Measurements from ENCODE around the gene CDK5RAP3. TPM values are rescaled to one million over a fixed set of nuclear protein-coding genes. Genes with fewer than 3 reads are reported as not detected.
"Not testable (repeated sequence)": the region's sequence is repeated elsewhere in the genome, so short reads cannot be mapped to it uniquely, and the experiment has no call there.

CDK5RAP3 gene
- total RNA-seq, 2 experiments from 2014 or later = 212 to 213 TPM

DNA sequence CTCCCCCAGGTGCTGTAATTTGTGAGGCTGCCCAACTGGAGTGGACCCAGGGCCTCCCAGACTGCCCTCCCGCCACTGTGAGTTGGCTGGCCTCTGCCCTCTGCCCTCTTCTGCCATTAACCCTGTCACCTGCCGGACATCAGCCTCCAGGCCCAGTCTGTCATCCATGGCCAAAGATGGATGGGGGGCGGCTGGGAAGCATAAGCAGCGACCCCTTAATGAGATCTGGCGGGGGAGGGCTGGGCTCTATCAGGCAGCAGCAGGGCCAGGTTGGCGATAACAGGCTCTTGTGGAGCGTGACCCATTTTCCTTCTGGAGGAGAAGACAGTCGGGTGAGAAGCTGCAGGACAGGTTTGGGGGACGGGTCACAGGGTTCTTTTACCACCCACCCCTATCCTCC is 25.3 kb downstream of the CDK5RAP3 start:
- Mint-ChIP-seq H3K4me3 (no peak overlapping the region), H3K27me3 (peaks cover 5% of the 10 kb centered on the region), H3K36me3 (ENCODE audit: low read depth) (no peaks in the 10 kb centered on the region), H3K9me3 (no peaks in the 10 kb centered on the region), H3K4me1 (no peaks in the 10 kb centered on the region), H3K27ac (no peak overlapping the region)
- CTCF ChIA-PET = interaction anchor here (1.3 to 1.4 kb wide), 2 partner anchors 16 to 20 kb away, joined by 3 to 4 read pairs; no protein-coding TSS in a partner anchor
- POLR2A ChIA-PET = no interaction called here
- DNase-seq = no peak

DNA sequence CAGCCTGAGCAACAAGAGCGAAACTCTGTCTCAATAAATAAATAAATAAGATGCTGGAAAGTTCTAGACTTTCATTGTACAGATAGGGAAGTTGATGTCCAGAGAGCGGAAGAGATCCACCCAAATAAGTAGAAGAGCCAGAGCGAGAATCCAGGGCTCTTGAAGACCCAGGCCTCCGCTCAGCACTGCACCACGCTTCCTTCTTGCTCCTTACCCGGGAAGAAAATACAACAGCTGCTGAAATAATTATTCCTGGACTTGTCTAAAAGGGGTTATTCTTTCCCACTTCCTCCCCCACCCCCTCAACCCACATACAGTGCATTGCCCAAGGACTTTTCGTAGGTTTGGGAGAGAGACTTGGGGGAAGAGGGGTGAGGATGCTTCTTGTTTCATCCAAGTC is 26.7 kb downstream of the CDK5RAP3 start:
- Mint-ChIP-seq H3K27ac (no peak overlapping the region), H3K27me3 (peaks cover 10% of the 10 kb centered on the region), H3K9me3 (no peaks in the 10 kb centered on the region), H3K4me1 (peaks cover 5% of the 10 kb centered on the region), H3K36me3 (ENCODE audit: low read depth) (no peaks in the 10 kb centered on the region), H3K4me3 (no peak overlapping the region)
- CTCF ChIA-PET = interaction anchor here (1.1 to 3.0 kb wide), 2 partner anchors 14 to 27 kb away, joined by 4 to 9 read pairs; partner anchors contain the start of gene CDK5RAP3
- DNase-seq = no peak
- POLR2A ChIA-PET = no interaction called here

DNA sequence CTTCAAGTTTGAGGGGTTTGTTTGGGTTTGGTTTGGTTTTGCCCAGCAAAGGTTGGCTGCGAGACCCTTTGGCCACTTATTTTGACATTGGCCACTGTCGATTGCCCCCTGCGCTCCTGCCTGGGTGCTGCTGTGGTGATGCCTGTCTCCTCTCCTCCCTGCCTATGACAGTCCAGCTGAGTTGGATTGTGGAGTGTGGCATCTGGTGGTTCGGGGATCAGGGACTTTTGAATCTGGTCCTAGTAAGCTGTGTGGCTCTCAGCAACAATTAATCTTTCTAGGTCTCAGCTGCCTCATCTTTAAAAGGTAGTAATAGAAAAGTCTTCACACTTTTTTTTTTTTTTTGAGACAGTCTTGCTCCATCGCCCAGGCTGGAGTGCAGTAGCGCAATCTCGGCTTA is 27.1 kb downstream of the CDK5RAP3 start:
- Mint-ChIP-seq H3K4me1 (peaks cover 10% of the 10 kb centered on the region), H3K36me3 (ENCODE audit: low read depth) (no peaks in the 10 kb centered on the region), H3K9me3 (no peaks in the 10 kb centered on the region), H3K27ac (no peak overlapping the region), H3K27me3 (peaks cover 11% of the 10 kb centered on the region), H3K4me3 (no peak overlapping the region)
- ChIA-PET POLR2A (no interaction called here), CTCF (interaction anchor here (3.0 to 3.1 kb wide), 2 partner anchors 14 to 27 kb away, joined by 9 to 11 read pairs; partner anchors contain the start of gene CDK5RAP3)
- DNase-seq = no peak

DNA sequence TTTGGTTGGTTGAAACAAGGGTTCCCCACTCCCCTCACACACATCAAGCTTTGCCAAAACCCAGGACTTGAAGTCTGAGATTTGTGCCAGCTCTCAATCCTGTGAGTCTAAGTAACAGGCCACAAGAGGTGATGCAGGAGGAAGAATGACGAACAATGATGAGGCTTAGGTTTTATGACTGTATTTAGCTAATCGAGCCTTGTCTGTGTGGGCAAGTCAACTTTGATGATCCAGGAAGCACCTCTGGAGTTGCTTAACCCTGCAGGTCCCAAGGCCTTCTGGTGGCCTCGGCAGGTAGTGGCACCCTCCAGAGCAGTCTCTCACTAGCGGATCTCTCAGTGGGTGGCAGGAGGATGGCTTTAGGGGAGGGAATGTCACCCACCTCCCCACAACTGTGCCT is 28.7 kb downstream of the CDK5RAP3 start:
- Mint-ChIP-seq H3K27me3 (peaks cover 14% of the 10 kb centered on the region), H3K4me1 (peaks cover 10% of the 10 kb centered on the region), H3K4me3 (no peak overlapping the region), H3K27ac (no peak overlapping the region), H3K36me3 (ENCODE audit: low read depth) (no peaks in the 10 kb centered on the region), H3K9me3 (no peaks in the 10 kb centered on the region)
- CTCF ChIA-PET = interaction anchor here (0.9 to 3.1 kb wide), 8 partner anchors 12 to 50 kb away, joined by 3 to 11 read pairs (median 4); partner anchors contain the start of gene CDK5RAP3
- POLR2A ChIA-PET = interaction anchor here (1.1 kb wide), 1 partner anchor 12 kb away, joined by 3 read pairs; no protein-coding TSS in a partner anchor
- no peak for DNase-seq

DNA sequence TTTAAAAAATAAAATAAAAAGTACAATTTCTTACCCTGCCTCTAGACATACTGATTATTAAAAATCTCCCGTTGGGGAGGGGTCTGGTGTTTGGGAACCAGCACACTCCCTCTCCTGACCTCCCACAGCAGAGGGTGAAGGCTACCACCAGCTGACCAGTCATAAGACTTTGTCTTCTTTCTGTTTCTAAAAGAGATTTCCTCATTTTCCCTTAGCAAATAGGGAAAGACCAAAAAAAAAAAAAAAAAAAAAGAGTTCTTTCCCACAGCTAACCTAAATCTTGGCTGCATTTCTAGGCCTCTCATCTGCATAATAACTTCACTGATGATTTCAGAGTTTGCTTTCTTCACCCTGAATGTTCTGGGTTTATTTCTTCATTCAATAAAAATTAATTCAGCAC is 30.3 kb downstream of the CDK5RAP3 start:
- CTCF ChIA-PET = interaction anchor here (0.6 to 3.1 kb wide), 3 partner anchors 17 to 971 kb away, joined by 3 to 11 read pairs (median 4); partner anchors contain the start of gene CDK5RAP3
- peaks cover 10% of the 10 kb centered on the region for H3K4me1 Mint-ChIP-seq
- DNase-seq = no peak
- H3K36me3 Mint-ChIP-seq (ENCODE audit: low read depth) = no peaks in the 10 kb centered on the region
- H3K27me3 Mint-ChIP-seq = peaks cover 16% of the 10 kb centered on the region
- H3K4me3 Mint-ChIP-seq = no peak overlapping the region
- POLR2A ChIA-PET = interaction anchor here (0.6 kb wide), 1 partner anchor 952 kb away, joined by 15 read pairs; no protein-coding TSS in a partner anchor
- H3K27ac Mint-ChIP-seq = no peak overlapping the region
- no peaks in the 10 kb centered on the region for H3K9me3 Mint-ChIP-seq

DNA sequence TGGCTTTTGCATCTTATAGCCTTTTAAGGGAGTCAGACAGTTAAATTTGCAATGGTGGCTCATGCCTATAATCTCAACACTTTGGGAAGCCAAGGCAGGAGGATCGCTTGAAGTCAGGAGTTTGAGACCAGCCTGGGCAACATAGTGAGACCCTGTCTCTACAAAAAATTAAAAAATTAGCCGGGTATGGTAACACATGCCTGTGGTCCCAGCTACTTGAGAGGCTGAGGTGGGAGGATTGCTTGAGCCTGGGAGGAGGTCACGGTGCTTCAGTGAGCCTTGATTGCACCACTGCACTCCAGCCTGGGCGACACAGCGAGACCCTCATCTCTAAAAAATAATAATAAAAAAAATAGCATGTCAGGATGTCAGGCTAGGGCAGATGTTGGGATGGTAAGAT is 30.7 kb downstream of the CDK5RAP3 start:
- not testable (repeated sequence) for H3K9me3 Mint-ChIP-seq; H3K4me3 Mint-ChIP-seq; DNase-seq; H3K4me1 Mint-ChIP-seq; H3K27ac Mint-ChIP-seq; H3K36me3 Mint-ChIP-seq (ENCODE audit: low read depth)
- POLR2A ChIA-PET = interaction anchor here (0.6 kb wide), 1 partner anchor 951 kb away, joined by 15 read pairs; no protein-coding TSS in a partner anchor
- CTCF ChIA-PET = interaction anchor here (0.6 to 1.6 kb wide), 4 partner anchors 16 to 971 kb away, joined by 3 to 5 read pairs (median 3); partner anchors contain the start of gene CDK5RAP3
- peaks cover 18% of the 10 kb centered on the region for H3K27me3 Mint-ChIP-seq

DNA sequence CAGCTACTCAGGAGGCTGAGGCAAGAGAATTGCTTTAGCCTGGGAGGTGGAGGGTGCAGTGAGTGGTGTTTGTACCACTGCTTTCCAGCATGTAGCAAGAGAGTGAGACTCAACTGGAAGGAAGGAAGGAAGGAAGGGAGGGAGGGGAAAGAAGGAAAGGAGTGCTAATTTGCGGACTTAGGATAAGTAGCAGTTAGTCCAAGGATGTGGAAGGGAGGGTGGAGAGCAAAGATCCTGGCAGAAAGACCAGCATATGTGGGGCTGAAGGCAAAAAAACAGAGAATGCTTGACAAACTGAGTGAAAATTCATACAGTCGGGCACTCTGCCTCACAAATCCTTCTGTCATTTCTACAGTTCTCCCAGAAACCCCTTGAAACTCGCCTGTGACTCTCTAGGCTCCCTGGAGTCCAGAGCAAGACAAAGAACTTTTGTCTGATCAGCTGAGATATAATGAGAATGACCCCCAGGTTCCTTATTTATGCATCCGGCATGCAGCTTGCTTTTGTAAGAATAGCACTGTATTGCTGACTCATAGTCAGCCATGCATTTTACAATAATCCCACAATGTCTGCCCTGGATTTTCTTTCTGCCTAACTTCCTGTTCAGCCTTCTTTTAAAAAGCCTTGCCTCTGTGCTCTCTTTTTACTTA is 31.5 kb downstream of the CDK5RAP3 start:
- Mint-ChIP-seq H3K36me3 (ENCODE audit: low read depth) (no peaks in the 10 kb centered on the region), H3K4me3 (no peak overlapping the region), H3K27me3 (peaks cover 24% of the 10 kb centered on the region), H3K9me3 (no peaks in the 10 kb centered on the region), H3K4me1 (peaks cover 10% of the 10 kb centered on the region), H3K27ac (no peak overlapping the region)
- ChIA-PET CTCF (interaction anchor here (0.5 to 1.6 kb wide), 5 partner anchors 8 to 34 kb away, joined by 3 to 5 read pairs (median 3); partner anchors contain the start of gene CDK5RAP3), POLR2A (no interaction called here)
- DNase-seq = no peak

DNA sequence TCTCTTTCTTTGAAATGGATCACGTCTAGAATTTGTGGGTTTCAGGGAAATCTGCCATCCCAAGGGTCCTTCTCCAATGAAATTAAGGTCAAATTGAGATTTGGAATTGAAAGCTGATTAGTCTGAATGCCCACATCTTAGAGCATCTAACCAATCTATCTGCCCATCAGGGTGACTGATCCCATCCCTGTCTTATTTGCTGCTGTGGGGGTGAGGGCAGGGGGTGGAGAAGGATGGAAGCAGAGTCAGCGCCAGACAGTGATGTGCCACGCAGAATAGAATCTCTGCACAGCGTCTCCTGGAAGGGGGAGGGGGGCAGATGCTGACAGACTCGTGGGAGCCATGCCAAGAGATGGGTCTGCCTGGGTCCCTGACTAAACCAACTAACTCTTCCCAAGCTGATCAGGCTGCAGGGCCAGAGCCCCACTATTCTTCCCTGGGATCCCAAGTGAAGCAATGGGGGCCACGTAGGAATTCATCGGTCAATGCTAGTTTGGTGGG is 32.1 kb downstream of the CDK5RAP3 start:
- no peaks in the 10 kb centered on the region for H3K9me3 Mint-ChIP-seq
- H3K36me3 Mint-ChIP-seq (ENCODE audit: low read depth) = no peaks in the 10 kb centered on the region

DNA sequence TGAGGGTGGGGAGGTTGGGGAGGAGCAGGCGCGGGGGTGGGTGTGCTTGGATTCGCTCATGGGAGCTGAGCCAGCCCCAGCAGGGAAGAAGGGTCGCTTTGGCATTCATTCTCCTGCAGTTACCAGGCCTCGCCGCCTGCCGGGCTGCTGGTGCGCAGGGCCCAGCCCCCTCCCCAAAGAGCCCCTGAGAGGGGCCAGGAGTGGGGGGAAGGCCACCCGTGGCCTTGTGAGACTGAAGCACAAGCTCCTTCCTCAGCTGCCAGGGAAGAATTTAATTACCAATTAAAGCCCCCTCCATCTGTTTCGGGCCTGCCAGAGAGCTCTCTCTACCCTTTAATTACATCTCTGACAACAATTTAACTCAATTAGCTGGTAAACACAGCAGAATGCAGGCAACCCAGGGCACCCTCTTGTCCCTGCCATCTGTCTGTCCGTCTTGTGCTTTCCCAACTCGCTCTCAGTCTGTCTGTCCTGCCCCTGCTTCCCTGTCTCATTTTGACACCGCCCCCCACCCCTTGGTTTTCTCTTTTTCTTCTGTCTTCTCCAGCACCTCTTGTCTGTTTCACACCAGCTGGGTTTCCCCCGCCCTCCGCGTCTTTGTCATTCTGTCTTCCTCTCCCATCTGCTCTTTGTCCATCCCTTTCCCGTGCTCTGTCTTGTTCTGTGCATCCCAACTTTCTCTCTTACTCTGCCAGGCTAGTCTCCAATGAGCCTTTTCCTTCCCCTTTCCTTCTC is 32.7 kb downstream of the CDK5RAP3 start:
- Mint-ChIP-seq H3K36me3 (ENCODE audit: low read depth) (no peaks in the 10 kb centered on the region), H3K9me3 (no peaks in the 10 kb centered on the region), H3K27me3 (peaks cover 32% of the 10 kb centered on the region), H3K27ac (no peak overlapping the region), H3K4me3 (no peak overlapping the region), H3K4me1 (peaks cover 10% of the 10 kb centered on the region)
- DNase-seq = no peak
- POLR2A ChIA-PET = no interaction called here
- CTCF ChIA-PET = interaction anchor here (1.0 to 1.6 kb wide), 5 partner anchors 10 to 162 kb away, joined by 3 to 5 read pairs (median 4); partner anchors contain the start of genes CDK5RAP3 and SCRN2

More for the DNA sequence above, 32.1 kb downstream of the CDK5RAP3 start:
- Mint-ChIP-seq H3K4me1 (peaks cover 10% of the 10 kb centered on the region), H3K27me3 (peaks cover 29% of the 10 kb centered on the region), H3K27ac (no peak overlapping the region), H3K4me3 (no peak overlapping the region)
- POLR2A ChIA-PET = no interaction called here
- CTCF ChIA-PET = interaction anchor here (0.5 to 1.0 kb wide), 3 partner anchors 9 to 162 kb away, joined by 3 to 4 read pairs (median 3); partner anchors contain the start of gene SCRN2
- no peak for DNase-seq

DNA sequence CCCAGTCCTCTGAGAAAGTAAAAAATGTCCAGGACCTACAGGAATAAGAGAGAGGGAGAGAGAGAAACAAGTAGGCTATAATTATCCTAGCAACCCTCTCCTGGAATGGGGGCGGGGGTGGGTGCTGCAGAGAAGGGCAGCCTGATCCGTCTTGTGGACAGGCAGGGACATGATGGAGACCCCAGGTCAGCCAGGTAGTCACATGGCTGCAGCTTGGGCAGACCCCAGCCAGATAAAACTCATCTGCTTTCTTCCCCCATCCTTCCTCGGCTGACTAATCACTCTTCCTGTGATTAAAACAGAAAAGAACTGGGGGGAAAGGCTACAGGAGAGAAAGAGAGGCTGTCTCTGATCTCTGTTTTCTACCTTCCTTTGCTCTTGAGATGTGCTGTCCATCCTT is 34.1 kb downstream of the CDK5RAP3 start:
- Mint-ChIP-seq H3K36me3 (ENCODE audit: low read depth) (no peaks in the 10 kb centered on the region), H3K9me3 (no peaks in the 10 kb centered on the region), H3K27me3 (peaks cover 39% of the 10 kb centered on the region), H3K4me3 (no peak overlapping the region), H3K27ac (no peak overlapping the region), H3K4me1 (peaks cover 10% of the 10 kb centered on the region)
- ChIA-PET POLR2A (no interaction called here), CTCF (interaction anchor here (0.6 to 1.6 kb wide), 4 partner anchors 9 to 34 kb away, joined by 3 to 5 read pairs (median 4); partner anchors contain the start of gene CDK5RAP3)
- DNase-seq = no peak

DNA sequence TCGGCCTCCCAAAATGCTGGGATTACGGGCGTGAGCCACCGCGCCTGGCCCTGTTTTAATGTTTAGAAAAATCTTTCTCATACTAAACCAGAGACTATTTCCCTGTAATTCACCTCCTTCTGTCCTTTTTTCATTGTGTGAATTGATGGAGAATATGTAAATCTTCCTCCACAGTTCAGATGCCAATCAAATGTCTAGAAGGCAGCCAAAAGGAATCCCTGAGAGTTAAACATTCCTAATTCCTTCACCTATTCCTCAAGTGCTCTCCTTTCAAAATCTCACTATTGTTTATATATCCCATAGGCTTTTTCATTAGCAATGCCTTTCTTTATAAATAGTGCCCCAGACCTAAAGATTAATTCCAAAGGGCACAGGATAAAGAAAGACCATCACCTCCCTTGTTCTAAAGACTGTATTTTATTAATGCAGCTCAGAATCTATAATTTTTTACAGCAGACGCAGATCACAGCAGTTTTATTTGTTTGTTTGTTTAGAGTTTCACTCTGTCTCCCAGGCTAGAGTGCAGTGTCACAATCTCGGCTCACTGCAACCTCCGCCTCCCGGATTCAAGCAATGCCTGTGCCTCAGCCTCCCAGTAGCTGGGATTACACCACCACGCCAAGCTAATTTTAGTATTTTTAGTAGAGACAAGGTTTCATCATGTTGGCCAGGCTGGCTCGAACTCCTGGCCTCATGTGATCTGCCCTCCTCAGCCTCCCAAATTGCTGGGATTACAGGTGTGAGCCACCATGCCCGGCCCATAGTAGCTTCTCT is 36.2 kb downstream of the CDK5RAP3 start:
- CTCF ChIA-PET = interaction anchor here (0.8 to 1.9 kb wide), 4 partner anchors 14 to 60 kb away, joined by 3 to 9 read pairs (median 3); partner anchors contain the start of gene CDK5RAP3
- H3K9me3 Mint-ChIP-seq = no peaks in the 10 kb centered on the region

DNA sequence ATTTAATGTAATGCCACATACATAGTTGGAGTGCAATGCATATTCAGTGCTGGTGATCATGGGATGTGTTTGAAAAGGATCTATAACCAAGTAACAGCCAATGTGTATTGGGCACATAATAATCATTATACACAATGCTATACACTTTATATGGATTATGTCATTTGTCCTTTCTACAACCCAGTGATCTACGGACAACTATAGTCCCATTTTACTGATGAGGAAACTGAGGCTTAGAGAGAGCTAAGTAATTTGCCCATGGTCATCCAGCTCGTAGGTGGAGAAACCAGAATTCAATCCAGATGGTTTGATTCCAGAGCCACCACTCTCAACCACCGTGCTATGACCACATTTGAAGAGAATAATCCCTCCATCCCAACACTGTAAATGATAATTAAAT is 39.3 kb downstream of the CDK5RAP3 start:
- ChIA-PET POLR2A (no interaction called here), CTCF (interaction anchor here (0.6 to 3.3 kb wide), 7 partner anchors 11 to 362 kb away, joined by 3 to 16 read pairs (median 3); partner anchors contain the start of gene CDK5RAP3)
- no peaks in the 10 kb centered on the region for H3K9me3 Mint-ChIP-seq
- peaks cover 50% of the 10 kb centered on the region for H3K27me3 Mint-ChIP-seq
- no peak for DNase-seq
- no peak overlapping the region for H3K27ac Mint-ChIP-seq
- no peaks in the 10 kb centered on the region for H3K36me3 Mint-ChIP-seq (ENCODE audit: low read depth)
- no peak overlapping the region for H3K4me3 Mint-ChIP-seq
- H3K4me1 Mint-ChIP-seq = peaks cover 18% of the 10 kb centered on the region

More for the DNA sequence above, 36.2 kb downstream of the CDK5RAP3 start:
- Mint-ChIP-seq H3K27me3 (peaks cover 45% of the 10 kb centered on the region), H3K4me1 (peaks cover 20% of the 10 kb centered on the region), H3K36me3 (ENCODE audit: low read depth) (no peaks in the 10 kb centered on the region), H3K4me3 (no peak overlapping the region), H3K27ac (no peak overlapping the region)
- DNase-seq = no peak
- POLR2A ChIA-PET = no interaction called here

All from activated CD4-positive, alpha-beta T cell treated with anti-CD3 and anti-CD28 coated beads, Interleukin-2, amount 10 ng/mL, durations not matched to agents 7 days and 5 days (primary cell).